ENCODE results near the gene THAP11. TPM values are rescaled to one million over a fixed set of nuclear protein-coding genes. Genes with fewer than 3 reads are reported as not detected.

The THAP11 gene
- total RNA-seq, 2 experiments from 2014 or later, result 40.6 to 40.7 TPM

- peak overlapping the region; percentile 96 for H3K27ac Mint-ChIP-seq
- no peaks in the 10 kb centered on the region for H3K9me3 Mint-ChIP-seq
- CTCF ChIA-PET, result interaction anchor here (1.0 to 2.5 kb wide), 4 partner anchors 9 to 35 kb away, joined by 3 to 8 read pairs (median 4); partner anchors contain the start of genes RANBP10 and TSNAXIP1
- H3K4me3 Mint-ChIP-seq, result peak overlapping the region; percentile 97
- peaks cover 18% of the 10 kb centered on the region for H3K36me3 Mint-ChIP-seq (ENCODE audit: low read depth)
- H3K4me1 Mint-ChIP-seq (ENCODE audit: low read depth), result peaks cover 28% of the 10 kb centered on the region
- H3K27me3 Mint-ChIP-seq, result no peaks in the 10 kb centered on the region
- DNase-seq, result no peak
- TF ChIP-seq CTCF (IDR thresholded peaks at IDR 0.05), result no peak
- intact Hi-C loops (cut with micrococcal nuclease), result loop anchor here (5.0 kb wide), 1 partner anchor 34 kb away; the partner anchor contains the start of genes RANBP10 and TSNAXIP1
- ATAC-seq, result no peak
- POLR2A ChIA-PET, result interaction anchor here (0.6 to 1.1 kb wide), 2 partner anchors 71 to 77 kb away, joined by 3 read pairs; no protein-coding TSS in a partner anchor
Measured at GRCh38 chr16:67841198-67841815, 813 bp upstream of the THAP11 start.

GRCh38 chr16:67842509-67843342, 606 bp downstream of the THAP11 start:
- peak overlapping the region; percentile 97 for H3K4me3 Mint-ChIP-seq
- no peak for TF ChIP-seq CTCF (IDR thresholded peaks at IDR 0.05)
- peak; percentile 10 for ATAC-seq
- H3K27ac Mint-ChIP-seq, result peak overlapping the region; percentile 95
- peak; percentile 74 for DNase-seq
- intact Hi-C loops (cut with micrococcal nuclease), result loop anchor here (5.0 kb wide), 1 partner anchor 35 kb away; the partner anchor contains the start of genes RANBP10 and TSNAXIP1
- H3K36me3 Mint-ChIP-seq (ENCODE audit: low read depth), result peaks cover 18% of the 10 kb centered on the region
- H3K27me3 Mint-ChIP-seq, result no peaks in the 10 kb centered on the region
- H3K4me1 Mint-ChIP-seq (ENCODE audit: low read depth), result peaks cover 30% of the 10 kb centered on the region
- ChIA-PET POLR2A (interaction anchor here (0.7 to 1.3 kb wide), 5 partner anchors 9 to 88 kb away, joined by 3 to 6 read pairs (median 4); partner anchors contain the start of genes RANBP10 and TSNAXIP1), CTCF (interaction anchor here (1.4 to 4.1 kb wide), 4 partner anchors 13 to 99 kb away, joined by 4 to 30 read pairs (median 10); no protein-coding TSS in a partner anchor)
- no peaks in the 10 kb centered on the region for H3K9me3 Mint-ChIP-seq

GRCh38 chr16:67843343-67843765, 1.2 kb downstream of the THAP11 start:
- no peak for ATAC-seq
- ChIA-PET CTCF (interaction anchor here (1.4 to 4.1 kb wide), 4 partner anchors 13 to 98 kb away, joined by 4 to 30 read pairs (median 10); no protein-coding TSS in a partner anchor), POLR2A (interaction anchor here (0.7 to 1.3 kb wide), 5 partner anchors 10 to 87 kb away, joined by 3 to 6 read pairs (median 4); partner anchors contain the start of genes RANBP10 and TSNAXIP1)
- no peak for DNase-seq
- H3K27me3 Mint-ChIP-seq, result no peaks in the 10 kb centered on the region
- peak overlapping the region; percentile 95 for H3K27ac Mint-ChIP-seq
- no peak for TF ChIP-seq CTCF (IDR thresholded peaks at IDR 0.05)
- H3K4me3 Mint-ChIP-seq, result peak overlapping the region; percentile 97
- H3K4me1 Mint-ChIP-seq (ENCODE audit: low read depth), result peaks cover 34% of the 10 kb centered on the region
- H3K9me3 Mint-ChIP-seq, result no peaks in the 10 kb centered on the region
- intact Hi-C loops (cut with micrococcal nuclease), result loop anchor here (5.0 kb wide), 1 partner anchor 36 kb away; the partner anchor contains the start of genes RANBP10 and TSNAXIP1
- H3K36me3 Mint-ChIP-seq (ENCODE audit: low read depth), result peaks cover 21% of the 10 kb centered on the region

- intact Hi-C loops (cut with micrococcal nuclease), result loop anchor here (5.0 kb wide), 1 partner anchor 37 kb away; the partner anchor contains the start of genes RANBP10 and TSNAXIP1
- DNase-seq (no peak), ATAC-seq (no peak)
- H3K9me3 Mint-ChIP-seq, result no peaks in the 10 kb centered on the region
- H3K36me3 Mint-ChIP-seq (ENCODE audit: low read depth), result peaks cover 26% of the 10 kb centered on the region
- peaks cover 40% of the 10 kb centered on the region for H3K4me1 Mint-ChIP-seq (ENCODE audit: low read depth)
- ChIA-PET POLR2A (interaction anchor here (0.7 to 1.4 kb wide), 5 partner anchors 11 to 39 kb away, joined by 4 to 5 read pairs (median 4); partner anchors contain the start of gene EDC4), CTCF (interaction anchor here (0.7 to 4.1 kb wide), 10 partner anchors 9 to 384 kb away, joined by 3 to 30 read pairs (median 4); partner anchors contain the start of genes CARMIL2, CTCF, RANBP10 and TSNAXIP1)
- no peak for TF ChIP-seq CTCF (IDR thresholded peaks at IDR 0.05)
- H3K27me3 Mint-ChIP-seq, result no peaks in the 10 kb centered on the region
- peak overlapping the region; percentile 97 for H3K4me3 Mint-ChIP-seq
- H3K27ac Mint-ChIP-seq, result peak overlapping the region; percentile 95
Measured at GRCh38 chr16:67844497-67844896, 2.4 kb downstream of the THAP11 start.

Data from activated CD8-positive, alpha-beta T cell treated with anti-CD3 and anti-CD28 coated beads for 36 hours (primary cell).